NCI-H774 (cell line): Measurements from ENCODE around the gene RNF187.
A peak's percentile ranks its signal among the peaks of the same experiment; 100 is the strongest.

ENCODE experiments used
- DNase-seq: peaks from one replicate; lab custom pipeline; 2025; lab: John Stamatoyannopoulos, UW

The RNF187 gene

DNA sequence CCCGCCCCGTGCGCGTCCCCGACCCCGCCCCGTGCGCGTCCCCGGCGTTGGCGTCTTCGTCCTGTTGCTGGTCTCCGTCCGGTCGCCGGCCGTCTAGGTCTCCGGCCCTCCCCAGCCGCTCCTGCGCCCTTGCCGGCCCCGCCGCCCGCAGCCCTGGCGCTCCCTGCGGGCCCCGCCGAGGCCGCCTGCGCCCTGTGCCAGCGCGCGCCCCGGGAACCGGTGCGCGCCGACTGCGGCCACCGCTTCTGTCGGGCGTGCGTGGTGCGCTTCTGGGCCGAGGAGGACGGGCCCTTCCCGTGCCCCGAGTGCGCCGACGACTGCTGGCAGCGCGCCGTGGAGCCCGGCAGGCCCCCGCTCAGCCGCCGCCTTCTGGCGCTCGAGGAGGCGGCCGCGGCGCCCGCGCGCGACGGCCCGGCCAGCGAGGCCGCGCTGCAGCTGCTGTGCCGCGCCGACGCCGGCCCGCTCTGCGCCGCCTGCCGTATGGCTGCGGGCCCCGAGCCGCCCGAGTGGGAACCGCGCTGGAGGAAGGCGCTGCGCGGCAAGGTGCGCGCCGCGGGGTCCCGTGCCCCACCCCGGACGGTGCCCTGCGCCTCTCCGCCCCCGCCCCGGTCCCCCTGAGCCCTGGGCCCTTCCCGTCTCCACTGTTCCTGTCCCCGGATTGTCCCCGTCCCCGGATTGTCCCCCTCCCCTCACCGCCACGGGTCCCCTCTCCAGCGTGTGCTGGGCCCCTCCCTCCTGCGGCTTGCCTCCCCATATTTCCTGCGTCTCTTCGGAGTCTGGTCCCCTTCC, at the start of gene RNF187:
RNF187 (plus strand) TSS at position 47 of the 789 bp plus-strand sequence.
- peak; percentile 57 for DNase-seq

GRCh38 chr1:228437424-228437962, 49.7 kb upstream of the RNF187 start:
- DNase-seq = no peak

- DNase-seq = no peak
Observed at GRCh38 chr1:228438266-228438665, 48.9 kb upstream of the RNF187 start.

DNA sequence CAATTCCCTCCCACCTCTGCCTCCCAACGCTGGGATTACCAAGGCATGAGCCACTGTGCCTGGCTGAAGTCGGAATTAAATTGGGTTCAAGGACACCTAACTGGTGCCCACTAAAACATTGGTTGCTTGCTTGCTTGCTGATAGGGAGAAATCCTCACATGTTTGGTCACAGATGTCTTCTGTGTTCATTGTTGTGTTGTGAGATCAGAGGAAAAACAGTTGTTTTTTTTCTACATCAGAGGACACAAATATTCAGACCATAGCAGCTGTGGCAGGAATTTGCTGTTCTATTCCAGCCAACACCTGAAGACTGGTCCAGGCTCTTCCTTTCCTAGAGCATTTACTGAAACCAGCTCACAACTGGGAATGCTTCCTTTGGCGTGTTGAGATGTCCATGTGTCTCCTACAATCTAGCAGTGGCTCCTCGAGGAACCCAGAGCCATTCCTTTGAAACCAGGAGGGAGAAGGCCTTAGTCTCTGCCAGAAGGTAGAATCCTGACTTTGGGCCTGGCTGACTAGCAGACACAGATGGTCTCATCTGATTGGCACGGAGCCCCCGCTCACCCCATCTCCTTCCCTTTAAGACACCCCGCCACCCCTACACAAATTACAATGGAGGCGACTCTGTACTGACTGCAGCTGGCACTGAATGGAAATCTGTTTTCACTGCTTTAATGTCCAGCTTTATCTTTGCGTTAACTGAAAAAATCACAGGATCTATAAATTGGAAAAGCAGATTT, 46.3 kb upstream of the RNF187 start:
- DNase-seq = no peak

DNA sequence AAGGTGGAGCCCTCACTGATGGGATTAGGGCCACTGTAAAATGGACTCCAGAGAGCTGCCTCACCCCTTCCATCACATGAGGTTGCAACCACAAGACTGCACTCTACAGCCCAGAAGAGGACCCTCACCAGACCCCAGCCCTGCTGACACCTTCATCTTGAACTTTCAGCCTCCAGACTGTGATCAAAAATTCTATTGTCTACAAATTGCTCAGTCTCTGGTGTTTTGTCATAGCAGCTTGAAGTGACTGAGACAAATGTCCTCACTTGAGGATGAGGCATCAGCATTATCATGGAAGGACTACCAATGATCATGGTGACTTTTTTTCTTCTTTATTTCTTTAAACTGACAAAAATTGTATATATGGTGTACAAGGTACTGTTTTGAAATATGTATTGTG, 43.8 kb upstream of the RNF187 start:
- no peak for DNase-seq

DNA sequence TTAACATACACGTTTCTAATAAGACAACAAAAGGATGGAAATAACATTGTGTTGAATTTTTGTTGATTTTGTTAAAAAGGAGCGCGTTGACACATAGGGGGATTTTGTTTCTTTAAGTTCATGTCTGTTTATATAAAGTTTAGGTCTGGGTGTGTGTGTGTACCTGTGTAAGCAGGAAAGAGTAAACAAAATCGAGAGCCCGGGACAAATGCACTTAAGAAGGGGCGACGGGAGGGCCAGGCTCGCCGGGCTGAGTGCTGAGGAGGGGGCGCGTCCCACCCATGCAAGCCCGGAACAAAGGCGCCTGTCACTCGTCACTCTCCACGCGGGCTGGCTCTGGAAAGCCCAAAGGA, 41.7 kb upstream of the RNF187 start:
- DNase-seq = no peak

GRCh38 chr1:228445843-228446650, 41.1 kb upstream of the RNF187 start:
- DNase-seq = no peak

DNA sequence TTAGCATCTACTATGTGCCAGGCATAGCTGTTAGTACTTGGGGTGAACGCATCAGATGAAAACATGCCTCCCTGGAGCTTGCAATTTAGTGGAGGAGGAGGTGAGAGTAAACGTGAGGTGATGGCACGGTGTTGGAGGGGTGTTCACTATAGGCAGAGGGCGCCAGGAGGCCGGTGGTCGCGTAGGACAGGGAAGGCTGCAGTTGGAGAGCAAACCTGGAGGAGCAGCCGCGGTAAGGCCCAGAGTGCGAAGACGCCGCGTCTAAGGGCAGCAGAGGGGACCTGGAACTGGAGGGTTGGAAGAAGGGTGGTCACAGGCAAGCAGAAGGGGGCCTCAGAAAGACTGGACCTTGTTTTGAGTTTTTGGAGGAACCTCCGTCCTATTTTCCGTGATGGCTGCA, 40.3 kb upstream of the RNF187 start:
- no peak for DNase-seq

DNA sequence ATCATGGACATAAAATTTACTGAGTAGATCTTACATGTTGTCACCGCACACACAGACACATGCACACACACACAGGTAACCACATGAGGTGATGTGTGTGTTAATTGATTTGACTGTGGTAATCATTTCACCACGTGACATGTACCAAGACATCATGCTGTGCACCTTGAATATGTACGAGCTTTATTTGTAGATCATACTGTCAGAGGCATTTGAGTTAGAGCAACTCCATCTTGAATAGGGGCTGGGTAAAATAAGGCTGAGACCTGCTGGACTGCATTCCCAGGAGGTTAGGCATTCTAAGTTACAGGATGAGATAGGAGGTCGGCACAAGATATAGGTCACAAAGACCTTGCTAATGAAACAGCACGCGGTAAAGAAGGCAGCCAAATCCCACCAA, 38.8 kb upstream of the RNF187 start:
- no peak for DNase-seq

DNA sequence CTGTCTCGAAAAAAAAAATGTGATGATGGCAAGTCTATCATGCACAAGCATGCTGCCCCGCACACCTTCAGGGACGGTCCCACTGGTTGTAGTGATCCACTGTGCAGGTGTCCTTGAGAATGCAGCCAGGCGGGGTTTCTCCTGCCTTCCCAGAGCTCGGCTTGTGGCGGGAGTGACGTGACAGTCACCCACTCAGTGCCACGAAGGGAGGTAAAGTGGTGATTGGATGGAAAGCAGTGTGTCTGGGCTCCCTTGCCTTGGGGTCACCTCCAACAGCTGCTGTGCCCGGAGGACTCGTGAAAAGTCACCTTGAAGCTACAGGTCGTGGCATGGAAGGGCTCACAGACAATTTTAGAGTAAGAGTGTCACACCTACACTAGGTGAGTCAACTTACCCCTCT, 37.0 kb upstream of the RNF187 start:
- DNase-seq = no peak

- DNase-seq = no peak
Observed at GRCh38 chr1:228452194-228453021, 34.8 kb upstream of the RNF187 start.

DNA sequence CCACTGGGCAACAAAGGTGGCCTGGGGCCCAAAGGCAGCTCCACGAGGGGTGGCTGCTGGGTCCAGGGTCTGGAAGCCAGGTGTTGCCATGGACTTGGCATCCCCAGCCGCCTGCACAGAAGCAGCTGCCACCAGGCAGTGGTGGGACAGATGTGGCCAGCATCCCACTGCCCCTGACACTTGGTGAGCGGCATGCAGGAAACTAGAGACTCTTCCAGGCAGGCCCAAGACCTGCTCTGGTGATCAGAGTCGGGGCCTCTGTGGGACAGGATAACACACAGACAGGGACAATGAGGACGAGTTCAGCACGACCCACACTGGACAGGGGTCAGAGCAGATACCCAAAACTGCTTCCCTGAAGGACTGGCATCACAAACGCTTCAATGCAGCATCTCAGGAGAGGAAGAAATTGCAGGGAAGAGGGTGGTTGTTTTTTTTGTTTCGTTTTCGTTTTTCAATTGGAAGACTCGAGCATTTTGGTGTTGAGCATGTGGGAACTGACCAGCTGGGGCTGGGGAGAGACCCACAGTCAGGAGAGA, 34.1 kb upstream of the RNF187 start:
- DNase-seq = no peak

GRCh38 chr1:228453614-228454013, 33.6 kb upstream of the RNF187 start:
- DNase-seq = no peak

DNA sequence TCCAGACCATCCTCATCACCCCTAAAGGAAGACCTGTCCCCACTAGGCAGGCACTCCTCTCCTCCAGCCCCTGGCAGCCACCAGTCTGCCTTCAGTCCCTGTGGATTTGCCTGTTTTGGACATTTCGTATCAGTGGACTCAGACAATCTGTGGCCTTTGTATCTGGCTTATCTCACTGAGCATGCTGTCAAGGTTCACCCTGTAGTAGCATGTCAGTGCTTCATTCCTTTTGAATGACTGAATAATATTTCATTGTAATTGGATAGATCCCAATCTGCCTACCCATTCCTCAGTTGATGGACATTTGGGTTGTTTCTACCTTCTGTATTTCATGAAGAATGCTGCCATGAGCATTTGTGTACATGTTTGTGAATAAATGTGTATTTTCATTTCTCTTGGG, 32.9 kb upstream of the RNF187 start:
- DNase-seq = no peak

GRCh38 chr1:228455715-228456114, 31.5 kb upstream of the RNF187 start:
- no peak for DNase-seq

- DNase-seq = no peak
Observed at GRCh38 chr1:228456252-228457016, 30.7 kb upstream of the RNF187 start.

DNA sequence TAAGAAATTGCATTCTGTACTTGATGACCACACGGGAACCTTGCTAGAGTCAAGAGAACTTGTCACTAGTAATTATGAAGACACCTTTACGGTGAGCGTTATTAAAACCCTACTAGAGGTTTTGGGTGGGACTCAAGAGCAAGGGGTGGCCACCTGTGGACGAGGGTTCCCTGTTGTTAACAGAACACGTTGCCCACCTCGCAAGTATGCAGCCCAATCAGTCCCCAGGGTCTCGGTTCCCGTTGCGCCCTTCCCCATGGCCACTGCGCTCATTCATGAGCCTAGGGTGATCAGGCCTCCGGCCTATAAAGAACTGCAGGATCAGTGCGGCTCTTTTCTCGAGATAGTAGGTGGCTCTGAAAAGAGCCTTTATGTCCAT, 30.2 kb upstream of the RNF187 start:
- no peak for DNase-seq

DNA sequence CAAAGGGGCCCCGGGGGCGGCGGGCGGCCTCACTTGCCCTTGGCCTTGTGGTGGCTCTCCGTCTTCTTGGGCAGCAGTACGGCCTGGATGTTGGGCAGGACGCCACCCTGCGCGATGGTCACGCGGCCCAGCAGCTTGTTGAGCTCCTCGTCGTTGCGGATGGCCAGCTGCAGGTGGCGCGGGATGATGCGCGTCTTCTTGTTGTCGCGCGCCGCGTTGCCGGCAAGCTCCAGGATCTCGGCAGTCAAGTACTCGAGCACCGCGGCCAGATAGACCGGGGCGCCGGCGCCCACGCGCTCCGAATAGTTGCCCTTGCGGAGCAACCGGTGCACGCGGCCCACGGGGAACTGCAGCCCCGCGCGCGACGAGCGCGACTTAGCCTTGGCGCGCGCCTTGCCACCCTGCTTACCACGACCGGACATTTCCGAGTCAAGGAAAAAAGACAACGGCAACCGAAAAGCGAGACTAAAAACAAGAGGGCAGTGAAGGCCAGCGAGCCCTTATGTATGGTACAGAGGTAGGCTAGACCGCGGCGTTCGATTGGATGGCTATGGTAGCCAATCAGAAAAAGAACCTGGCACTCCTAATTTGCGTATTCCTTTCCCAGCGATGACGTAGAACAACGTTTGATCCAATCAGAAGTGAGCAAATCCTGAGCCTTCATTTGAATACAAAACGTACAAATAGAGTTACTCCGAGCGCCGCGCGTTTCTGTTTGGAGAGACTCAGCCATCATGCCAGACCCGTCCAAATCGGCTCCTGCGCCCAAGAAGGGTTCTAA, 29.6 kb upstream of the RNF187 start:
- DNase-seq = peak; percentile 98

DNA sequence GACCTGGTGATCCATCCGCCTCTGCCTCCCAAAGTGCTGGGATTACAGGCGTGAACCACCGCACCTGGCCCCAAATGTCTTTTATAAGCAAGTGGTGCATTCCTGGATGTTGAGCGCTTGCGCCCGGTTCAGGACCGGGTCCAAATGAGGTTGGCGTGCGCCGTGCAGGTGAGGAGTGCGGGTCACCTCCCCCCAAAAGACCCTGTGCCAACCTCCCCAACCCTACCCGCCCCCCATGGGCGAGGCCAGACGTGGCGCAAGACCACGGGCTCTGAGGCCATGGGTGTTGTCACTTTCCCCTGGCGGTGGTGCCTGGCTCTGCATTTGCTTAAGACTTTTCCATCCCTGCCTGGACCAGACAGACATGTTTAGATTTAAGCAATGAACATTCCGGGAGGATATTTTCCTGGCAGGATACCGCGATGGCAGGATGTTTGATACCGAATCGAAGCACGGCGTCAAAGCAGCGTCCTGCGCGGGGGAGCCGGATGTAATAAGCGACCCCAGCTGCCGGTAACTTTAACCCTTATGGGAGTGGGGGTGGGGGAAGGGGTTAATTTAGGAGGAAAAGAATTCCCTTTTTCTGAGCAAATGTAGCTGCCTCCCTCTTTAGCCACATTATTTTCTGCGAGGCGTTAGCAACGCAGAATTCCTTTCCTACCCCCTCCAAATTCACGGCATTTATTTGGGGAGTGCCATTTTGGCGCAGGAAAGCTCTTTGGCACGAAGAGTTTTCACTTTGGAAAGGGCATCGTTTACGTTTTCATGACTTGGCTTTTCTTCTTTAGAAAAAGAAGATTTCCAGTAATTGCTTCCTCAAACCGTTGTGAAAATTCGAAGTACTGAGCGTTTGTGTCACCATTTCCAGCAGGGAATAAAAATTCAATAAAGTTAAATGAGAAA, 27.8 kb upstream of the RNF187 start:
- DNase-seq = peak; percentile 69
